GM19193 (cell line): ENCODE data around the gene ABCA2.

Experiments used
- POLR2A ChIP-seq: IDR thresholded peaks from 4 replicates; pipeline ENCODE4 v1.6.1; 2011; ENCODE audit not compliant: insufficient read depth, insufficient read length; ENCODE audit errors: extremely low read depth

ABCA2 gene

GRCh38 chr9:137053944-137054931, 26.2 kb upstream of the ABCA2 start, which contains the start of gene ENTPD2:
Gene ENTPD2, minus strand, starts transcription at chr9:137054061. Its CDS starts 64 bp downstream, at chr9:137053997.
- no peak for TF ChIP-seq POLR2A

GRCh38 chr9:137052998-137053943, 25.2 kb upstream of the ABCA2 start:
- no peak for TF ChIP-seq POLR2A

DNA sequence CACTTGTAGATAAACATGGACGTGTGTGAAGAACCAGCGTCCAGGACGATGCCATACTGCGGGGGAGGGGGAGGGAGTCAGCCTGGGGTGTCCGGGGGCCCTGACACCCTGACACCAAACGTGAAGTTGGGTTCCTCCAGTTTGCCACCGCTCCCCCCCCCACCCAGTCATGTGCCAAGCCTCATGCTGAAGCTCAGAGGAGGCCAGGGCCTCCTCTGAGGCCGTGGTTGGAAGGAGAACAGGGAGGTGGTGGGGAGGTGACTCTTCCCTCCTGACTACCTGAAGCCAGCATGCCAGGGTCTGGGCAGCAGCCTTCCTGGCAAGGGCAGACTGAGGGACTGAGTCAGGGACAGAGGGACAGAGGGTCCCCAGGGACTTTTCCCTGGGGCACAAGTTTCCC, 24.3 kb upstream of the ABCA2 start:
- no peak for TF ChIP-seq POLR2A

DNA sequence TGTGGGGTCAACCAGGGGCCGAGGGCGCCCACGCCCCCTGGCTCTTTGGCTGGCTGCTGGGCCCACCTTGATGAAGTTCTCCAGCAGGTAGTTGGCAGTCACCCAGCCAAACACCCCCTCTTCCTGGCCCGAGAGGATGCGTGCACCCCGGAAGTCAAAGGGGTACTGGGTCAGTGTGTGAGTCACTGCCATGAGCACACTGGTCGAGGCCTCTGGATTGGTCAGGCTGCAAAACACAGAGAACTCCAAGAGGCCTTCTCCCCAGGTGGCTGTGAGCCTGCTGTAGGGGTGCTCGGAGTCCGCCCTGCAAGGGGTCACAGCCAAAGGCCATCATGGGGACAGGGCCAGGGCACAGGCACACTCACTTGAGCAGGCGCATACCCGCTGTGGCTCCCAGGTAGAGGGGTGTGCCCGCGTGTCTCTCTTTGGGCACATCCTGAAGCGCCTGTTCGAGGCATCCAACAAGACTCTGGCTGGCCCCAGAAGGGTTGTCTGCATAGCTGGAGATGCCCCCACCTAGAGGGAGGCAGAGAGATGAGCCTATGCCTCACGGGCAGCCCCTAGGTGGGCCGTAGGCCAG, 23.2 kb upstream of the ABCA2 start:
- no peak for TF ChIP-seq POLR2A

DNA sequence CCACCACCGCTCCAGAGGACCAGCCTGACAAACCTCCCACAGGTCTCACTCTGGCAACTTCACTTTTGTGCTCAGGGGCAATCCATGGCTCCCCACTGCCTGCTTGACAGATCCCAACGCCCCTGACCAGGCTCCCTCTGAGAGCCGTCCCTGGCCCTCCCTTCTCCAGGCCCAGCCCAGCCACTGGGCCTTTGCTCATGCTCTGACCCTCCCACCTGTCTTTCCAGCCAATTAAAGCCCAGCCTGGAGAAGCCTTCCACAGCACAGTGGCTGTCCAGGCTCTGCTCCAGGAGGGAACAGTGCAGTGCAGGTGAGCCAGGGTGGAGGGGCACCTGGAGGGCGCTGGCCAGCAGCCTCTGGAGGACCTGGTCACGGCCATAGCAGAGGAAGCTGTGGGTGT, 22.5 kb upstream of the ABCA2 start:
- TF ChIP-seq POLR2A, result no peak

DNA sequence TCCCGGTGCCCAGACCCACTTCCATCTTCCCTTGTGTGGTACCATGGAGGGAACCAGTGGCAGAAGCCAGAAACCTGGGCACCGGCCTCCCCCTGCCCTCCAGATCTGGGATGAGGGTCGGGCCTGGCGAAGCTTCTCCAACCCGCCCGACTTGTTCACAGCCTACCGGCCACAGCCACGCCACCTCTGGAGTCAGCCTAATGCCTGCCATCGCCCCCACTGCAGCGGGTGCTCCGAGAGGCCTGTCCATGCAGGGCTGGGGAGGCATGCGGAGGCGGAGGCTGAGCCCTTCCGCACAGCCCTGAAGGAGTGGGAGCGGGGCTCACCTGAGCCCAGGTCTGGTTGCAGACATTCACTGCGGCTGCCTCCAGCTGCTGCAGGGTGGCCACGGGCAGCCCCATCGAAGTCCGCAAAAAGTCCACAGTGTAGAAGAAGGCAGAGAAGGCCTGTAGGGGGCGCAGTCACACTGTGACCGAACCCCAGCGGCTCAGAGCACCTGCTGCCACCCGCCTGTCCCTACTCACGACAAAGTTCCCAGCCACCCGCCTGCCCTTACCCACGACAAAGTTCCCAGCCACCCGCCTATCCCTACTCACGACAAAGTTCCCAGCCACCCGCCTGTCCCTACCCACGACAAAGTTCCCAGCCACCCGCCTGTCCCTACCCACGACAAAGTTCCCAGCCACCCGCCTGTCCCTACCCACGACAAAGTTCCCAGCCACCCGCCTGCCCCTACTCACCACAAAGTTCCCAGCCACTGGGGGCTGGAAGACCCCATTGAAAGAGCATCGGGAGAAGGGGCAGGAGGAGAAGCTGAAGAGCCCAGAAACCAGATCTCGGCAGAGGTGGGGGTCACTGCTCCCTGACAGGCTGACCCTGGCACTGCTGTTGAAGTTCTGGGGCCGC, 21.8 kb upstream of the ABCA2 start:
- TF ChIP-seq POLR2A, result no peak

DNA sequence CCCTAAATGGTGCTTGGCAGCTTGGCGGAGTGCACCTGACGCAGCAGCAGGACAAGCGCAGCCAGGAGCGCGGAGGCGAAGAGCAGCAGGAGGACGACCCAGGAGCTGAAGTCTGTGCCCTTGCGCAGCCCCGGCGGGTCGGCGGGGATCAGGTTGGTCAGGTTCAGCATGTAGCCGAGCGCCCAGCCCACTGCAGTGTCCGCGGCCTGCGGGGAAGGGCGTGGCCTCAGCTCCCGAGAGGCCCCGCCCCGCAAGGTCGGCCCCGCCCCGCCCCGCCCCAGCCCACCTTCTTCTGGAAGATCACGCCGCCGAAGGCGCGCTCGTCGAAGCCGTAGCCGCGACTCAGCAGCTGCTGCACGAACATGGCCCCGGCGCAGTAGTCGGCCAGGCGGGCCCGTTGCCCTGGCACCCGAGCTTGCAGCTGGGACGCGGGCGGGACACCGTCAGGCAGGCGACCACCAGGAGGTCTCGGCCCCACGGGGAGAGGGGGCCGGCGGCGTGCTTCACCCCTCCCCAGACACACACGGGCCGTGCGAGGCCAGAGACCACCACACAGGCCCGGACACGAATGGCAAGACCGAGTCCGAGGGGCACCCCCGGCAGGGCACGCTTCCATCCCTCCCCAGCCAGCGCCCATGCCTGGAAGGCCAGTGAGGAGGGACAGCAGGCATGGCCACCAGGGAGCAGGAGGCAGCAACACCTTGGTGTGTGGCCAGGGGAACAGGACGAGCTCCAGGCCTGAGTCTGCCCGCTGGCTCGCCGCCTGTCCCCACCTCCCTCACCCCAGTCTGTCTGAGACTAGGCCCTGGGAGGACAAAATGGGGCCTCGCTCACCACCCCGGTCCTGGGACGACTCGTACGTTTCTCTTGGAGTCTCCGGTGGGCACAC, 20.9 kb upstream of the ABCA2 start:
- no peak for TF ChIP-seq POLR2A

- no peak for TF ChIP-seq POLR2A
Measured at GRCh38 chr9:137046088-137046787, 18.2 kb upstream of the ABCA2 start, which contains the start of gene NPDC1. Gene NPDC1, minus strand, starts transcription at chr9:137046177. Its CDS starts 188 bp downstream, at chr9:137045989.

DNA sequence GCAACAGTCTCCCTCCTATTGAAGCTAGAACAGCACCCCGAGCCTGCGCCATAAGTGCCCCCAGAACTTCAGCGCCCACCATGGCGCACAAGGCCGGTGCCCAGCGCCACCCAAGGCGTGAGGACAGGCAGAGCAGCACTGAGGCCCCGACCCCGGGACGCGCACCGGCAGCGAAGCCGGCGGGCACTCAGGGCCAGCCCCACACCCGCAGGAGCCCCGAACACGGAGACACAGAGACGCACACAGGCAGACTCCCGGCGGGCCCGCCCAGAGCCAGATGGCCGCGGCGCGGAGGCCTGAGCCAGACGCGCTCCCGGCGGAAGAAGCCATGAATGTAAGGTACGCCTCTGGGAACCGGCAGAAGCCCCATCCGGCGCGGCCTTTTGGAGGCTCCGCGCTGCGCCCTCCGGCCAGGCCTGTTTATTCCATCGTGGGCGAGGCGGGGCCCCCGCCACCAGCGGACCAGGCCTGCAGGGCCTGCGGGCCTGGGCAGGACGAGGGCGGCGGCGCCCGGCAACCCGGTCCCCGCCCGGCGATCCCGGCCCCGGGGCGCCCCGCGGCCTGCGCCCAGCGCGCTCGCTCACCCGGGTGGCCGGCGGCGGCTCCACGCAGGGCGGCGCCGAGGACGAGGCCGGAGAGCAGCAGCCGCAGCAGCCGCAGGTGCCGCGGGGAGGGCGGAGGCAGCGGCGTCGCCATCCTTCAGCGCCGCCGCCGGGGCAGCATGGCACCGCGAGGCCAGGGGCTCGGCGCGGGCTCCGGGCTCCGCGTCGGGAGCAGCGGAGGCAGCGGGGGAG, 17.5 kb upstream of the ABCA2 start:
- no peak for TF ChIP-seq POLR2A

GRCh38 chr9:137044502-137045177, 16.6 kb upstream of the ABCA2 start:
- no peak for TF ChIP-seq POLR2A

GRCh38 chr9:137044037-137044436, 16.0 kb upstream of the ABCA2 start:
- no peak for TF ChIP-seq POLR2A
